GM19452 (cell line): Measurements from ENCODE around the gene PCDH9.

ENCODE experiments used
- ATAC-seq: cut with Tn5 transposase; IDR thresholded peaks from one replicate; pipeline ENCODE4 v1.9.1; 2021; ENCODE audit not compliant: unreplicated experiment

Gene PCDH9

DNA sequence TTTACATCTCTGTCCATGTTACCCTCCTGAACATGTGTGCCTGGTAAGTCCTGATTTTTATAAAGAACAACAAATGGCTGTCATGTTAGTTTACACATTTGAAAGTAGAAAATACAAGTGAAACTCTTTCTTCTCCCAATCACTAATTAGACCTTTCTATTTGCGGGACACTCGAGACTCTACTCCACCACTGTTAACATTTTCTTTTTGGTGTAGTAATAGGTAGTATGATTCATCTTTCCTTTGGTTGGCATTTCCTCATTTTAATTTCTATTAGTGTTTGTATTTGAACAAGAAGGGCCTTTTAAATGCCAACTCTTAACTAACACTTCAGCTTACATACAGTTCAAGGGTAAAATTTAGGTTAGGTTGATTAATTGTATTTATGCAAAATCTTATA is 371.1 kb downstream of the PCDH9 start:
- no peak for ATAC-seq

GRCh38 chr13:66858163-66858562 is 372.0 kb downstream of the PCDH9 start:
- ATAC-seq: no peak

GRCh38 chr13:66855131-66855530 is 375.0 kb downstream of the PCDH9 start:
- ATAC-seq: no peak

GRCh38 chr13:66853564-66853963 is 376.6 kb downstream of the PCDH9 start:
- no peak for ATAC-seq

GRCh38 chr13:66849706-66850105 is 380.4 kb downstream of the PCDH9 start:
- no peak for ATAC-seq

DNA sequence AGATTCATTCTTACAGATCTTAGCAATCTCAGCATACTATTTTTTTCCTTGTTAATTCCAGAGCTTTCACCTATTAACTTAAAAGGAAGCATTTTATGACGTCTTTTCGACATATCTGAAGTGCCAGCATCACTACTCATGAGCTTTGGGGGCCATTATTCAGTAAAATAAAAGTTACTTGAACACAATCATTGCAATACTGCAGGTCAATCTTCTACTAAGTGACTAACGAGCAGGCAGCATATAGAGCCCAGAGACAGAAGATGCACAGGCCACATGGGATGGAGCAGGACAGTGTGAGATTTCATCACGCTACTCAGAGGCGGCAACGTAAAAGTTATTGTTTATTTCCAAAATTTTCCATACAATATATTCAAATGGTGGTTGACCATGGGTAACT is 382.6 kb downstream of the PCDH9 start:
- ATAC-seq: no peak

DNA sequence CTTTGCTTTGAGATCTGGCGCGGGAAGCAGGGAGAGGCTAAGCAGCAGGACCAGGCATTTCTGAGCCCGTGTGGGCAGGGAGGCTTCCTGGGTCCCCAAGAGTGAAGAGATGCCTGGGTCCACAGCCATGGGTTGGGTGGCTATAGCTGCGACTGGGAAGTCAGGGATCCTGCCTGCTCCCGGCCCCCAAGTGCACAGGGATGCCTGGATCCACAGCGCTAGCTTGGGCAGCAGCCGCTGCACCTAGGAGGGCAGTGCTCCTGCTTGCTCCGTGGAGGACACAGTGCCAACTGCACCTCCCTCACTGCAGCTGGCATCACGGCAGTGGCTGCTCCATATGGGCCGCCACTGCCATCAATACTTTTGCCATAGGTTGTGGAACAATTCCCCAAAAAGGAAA is 384.7 kb downstream of the PCDH9 start:
- no peak for ATAC-seq

GRCh38 chr13:66844933-66845332 is 385.2 kb downstream of the PCDH9 start:
- no peak for ATAC-seq

- ATAC-seq: no peak
These were observed 387.4 kb downstream of the PCDH9 start for GRCh38 chr13:66842766-66843165.

- ATAC-seq: no peak
These were observed 389.5 kb downstream of the PCDH9 start for GRCh38 chr13:66840621-66841020.

GRCh38 chr13:66837246-66837645 is 392.9 kb downstream of the PCDH9 start:
- no peak for ATAC-seq

GRCh38 chr13:66835040-66835628 is 395.0 kb downstream of the PCDH9 start:
- no peak for ATAC-seq

- ATAC-seq: no peak
These were observed 399.0 kb downstream of the PCDH9 start for GRCh38 chr13:66830940-66831716.

DNA sequence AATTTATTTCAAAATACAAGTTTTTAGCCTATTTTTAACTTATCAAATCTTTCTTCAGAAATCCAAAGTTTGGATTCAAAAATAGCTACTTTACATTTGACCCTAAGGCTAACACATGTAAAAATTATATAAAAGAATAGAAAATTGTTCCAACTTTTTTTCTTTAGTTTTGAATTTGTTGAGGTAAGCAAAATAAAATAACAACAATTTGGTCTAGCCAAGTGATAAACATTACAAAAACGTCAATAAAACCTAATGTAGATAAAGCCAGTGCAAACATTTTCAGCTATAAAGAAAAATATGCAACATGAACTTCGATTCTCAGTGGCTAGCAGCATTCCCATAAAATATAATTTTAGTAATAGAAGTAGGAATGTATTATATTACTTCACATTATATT is 400.3 kb downstream of the PCDH9 start:
- ATAC-seq: no peak

DNA sequence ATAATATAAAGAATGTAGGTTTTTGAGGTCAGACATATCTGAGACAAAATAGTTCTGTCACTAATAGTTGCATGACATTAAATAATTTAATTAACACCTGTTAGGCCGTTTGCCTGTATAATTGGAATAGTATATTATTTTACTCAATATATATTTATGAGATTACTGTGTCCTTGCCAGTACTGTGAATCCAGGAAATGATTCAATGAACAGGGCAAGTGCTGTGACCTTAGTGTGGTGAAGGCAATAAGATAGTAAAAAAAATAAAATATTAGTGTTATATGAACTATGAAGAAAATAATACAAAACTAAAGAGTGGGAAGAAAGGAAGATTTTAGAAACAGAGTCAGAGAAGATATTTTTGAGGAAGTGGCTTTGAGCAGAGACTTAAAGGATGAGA is 403.7 kb downstream of the PCDH9 start:
- ATAC-seq: no peak

DNA sequence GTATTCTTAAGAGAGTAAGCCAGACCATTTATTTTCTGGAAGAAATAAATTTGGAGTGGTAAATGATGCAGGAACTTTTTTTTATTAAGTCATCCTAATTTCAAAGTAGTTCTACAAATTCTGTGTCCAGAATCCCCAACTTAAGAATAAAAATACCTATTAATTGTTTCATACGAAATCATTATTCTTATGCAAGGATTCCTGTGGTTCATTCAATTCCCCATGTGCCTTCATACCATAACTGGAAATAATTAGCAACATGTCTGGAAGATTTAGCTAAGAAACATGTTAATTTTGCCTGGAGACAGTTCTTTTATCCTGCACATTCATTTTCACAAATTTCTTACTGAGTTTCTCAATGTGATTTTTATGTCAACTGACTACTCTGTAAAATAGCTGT is 408.6 kb downstream of the PCDH9 start:
- ATAC-seq: no peak

- no peak for ATAC-seq
These were observed 418.7 kb downstream of the PCDH9 start for GRCh38 chr13:66811455-66811854.

DNA sequence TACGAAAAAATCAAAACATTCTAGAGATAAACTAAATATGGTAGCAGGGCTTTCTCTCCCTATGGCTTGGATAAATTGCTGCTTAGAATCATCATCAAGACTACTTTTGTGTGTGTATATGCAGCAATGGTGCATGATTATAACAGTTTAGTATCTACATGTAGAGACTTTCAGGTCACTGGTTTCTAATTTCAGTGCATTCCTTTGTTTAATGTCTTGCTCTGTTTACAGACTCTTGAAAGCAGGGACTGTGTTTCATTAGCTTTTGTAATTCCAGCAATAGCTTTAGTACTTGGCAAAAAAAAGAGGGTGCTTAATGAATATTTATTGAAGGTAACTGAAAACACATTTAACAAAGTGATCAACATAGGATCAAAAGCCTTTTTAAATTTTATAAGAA is 420.7 kb downstream of the PCDH9 start:
- no peak for ATAC-seq

- ATAC-seq: no peak
These were observed 422.9 kb downstream of the PCDH9 start for GRCh38 chr13:66807251-66807650.

- no peak for ATAC-seq
These were observed 424.5 kb downstream of the PCDH9 start for GRCh38 chr13:66805657-66806056.

GRCh38 chr13:66803808-66804456 is 426.2 kb downstream of the PCDH9 start:
- no peak for ATAC-seq
